Measurements from ENCODE around the gene NSD1.

GRCh38 chr5:177299697-177300096 lies 166.1 kb downstream of the NSD1 start:
- no peak for TF ChIP-seq CTCF (conservative IDR thresholded peaks at IDR 0.05; ENCODE audit: low read depth, low read length)
- no peak for TF ChIP-seq NFE2L2 (IDR thresholded peaks at IDR 0.05; ENCODE audit: low read depth, low read length)
- no peak for TF ChIP-seq POLR2A (IDR thresholded peaks at IDR 0.05; ENCODE audit: low read depth, low read length)
- no peak for TF ChIP-seq RAD21 (IDR thresholded peaks at IDR 0.05; ENCODE audit: low read length)
- no peak for TF ChIP-seq RCOR1 (IDR thresholded peaks at IDR 0.05; ENCODE audit: insufficient replicate concordance, low read length)
- TF ChIP-seq CHD1 (IDR thresholded peaks at IDR 0.05; ENCODE audit: low read depth, low read length), result no peak
- no peak for TF ChIP-seq USF2 (IDR thresholded peaks at IDR 0.05; ENCODE audit: low read depth, low read length)
- no peak for TF ChIP-seq SMC3 (IDR thresholded peaks at IDR 0.05; ENCODE audit: low read depth, low read length)
- no peak for TF ChIP-seq RFX5 (IDR thresholded peaks at IDR 0.05; ENCODE audit: low read depth, low read length)
- no peak for TF ChIP-seq MAZ (IDR thresholded peaks at IDR 0.05; ENCODE audit: borderline replicate concordance, low read depth, low read length)
- TF ChIP-seq FOS (IDR thresholded peaks at IDR 0.05; ENCODE audit: low read depth, low read length), result no peak
- TF ChIP-seq MAFK (IDR thresholded peaks at IDR 0.05; ENCODE audit: low read depth, low read length), result no peak

All from IMR-90 (cell line).